Lower leg skin (tissue), 4 donors: ENCODE measurements around the gene NABP2. TPM values are rescaled to one million over a fixed set of nuclear protein-coding genes. Genes with fewer than 3 reads are reported as not detected.
A peak's percentile ranks its signal among the peaks of the same experiment; 100 is the strongest.

ENCODE experiments used
- DNase-seq, 2 donors: peaks; one replicate each; pipeline ENCODE4 v3.0.0-alpha.2; 2019; ENCODE audit warnings: low spot score in 2 of 2
- H3K4me3 ChIP-seq: fragments of 200-600 bp; sonication (generic); 2 replicates; pipeline ENCODE4 v1.5.1; 2017; ENCODE audit warnings: mild to moderate bottlenecking, low read depth; ENCODE audit not compliant: poor library complexity, severe bottlenecking
- POLR2A ChIP-seq, 2 donors: fragments of 450-650 bp; IDR thresholded peaks; one replicate each; pipeline ENCODE4 v1.6.1; 2016 to 2017; ENCODE audit warnings: antibody characterized with exemption in 2 of 2, mild to moderate bottlenecking in 1 of 2, moderate library complexity in 1 of 2
- WGBS, 2 donors: methylation state at CpG; one replicate each; pipeline ENCODE4 v1.1.5; 2018; 5-methylcytosine and 5-hydroxymethylcytosine counted together
- intact Hi-C: fragments of 100-400 bp; cut with DNase I; formaldehyde crosslinking; loops from one replicate; pipeline ENCODE4 v1.15.0; 2023; ENCODE audit warnings: low total_unique reads
- total RNA-seq, 4 donors: library from RNA; depleted of rRNA; stranded (reverse); fragments of >200 nt; gene quantifications; one replicate each; pipeline ENCODE4 v1.1.0, GENCODE V29; 2016
- TF ChIP-seq, protein P1 (sequence below), 3 donors: fragments of 450-650 bp; IDR thresholded peaks; one replicate each; pipeline ENCODE4 v1.5.1; 2016; ENCODE audit warnings: antibody characterized with exemption in 3 of 3, mild to moderate bottlenecking in 3 of 3, moderate library complexity in 2 of 3

Gene NABP2
- total RNA-seq, 4 donors from 2014 or later = 9.9 to 23.1 (median 17.9) TPM

DNA sequence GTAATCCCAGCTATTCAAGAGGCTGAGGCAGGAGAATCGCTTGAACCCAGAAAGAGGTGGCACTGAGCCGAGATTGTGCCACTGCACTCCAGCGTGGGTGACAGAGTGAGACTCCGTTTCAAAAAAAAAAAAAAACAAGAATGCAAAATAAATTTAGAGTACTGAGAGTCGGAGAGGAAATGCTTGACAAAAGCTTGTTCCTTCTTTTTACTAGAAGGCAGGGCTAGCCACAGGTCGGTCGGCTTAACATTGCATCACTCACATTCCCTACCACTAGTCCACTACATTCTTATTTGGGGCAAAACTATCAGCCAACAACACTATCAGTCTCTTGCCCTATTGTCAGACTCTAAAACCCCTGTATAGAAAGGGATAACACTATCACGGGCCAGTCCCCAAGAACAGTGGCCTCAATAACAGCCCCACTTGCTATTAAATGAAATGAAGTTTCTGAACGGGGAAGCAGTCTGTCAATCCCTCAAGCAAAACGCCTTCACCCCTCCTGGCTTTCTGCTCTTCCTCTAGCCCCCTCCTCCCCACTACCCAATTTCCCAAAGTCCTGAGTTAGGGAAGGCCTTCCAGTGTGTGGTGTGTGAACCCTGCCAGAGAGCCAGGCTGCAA lies 3.4 kb upstream of the NABP2 start:
- H3K4me3 ChIP-seq = peak overlapping the region; percentile 83
- intact Hi-C loops = loop anchor here (2.0 kb wide), 1 partner anchor 52 kb away; no protein-coding TSS in a partner anchor
- WGBS, 2 donors = 7 to 9% methylated on average over 10 of the region's 10 CpGs
- no peak for DNase-seq
- TF ChIP-seq POLR2A (IDR thresholded peaks at IDR 0.05) = no peak
- TF ChIP-seq, protein P1, sequence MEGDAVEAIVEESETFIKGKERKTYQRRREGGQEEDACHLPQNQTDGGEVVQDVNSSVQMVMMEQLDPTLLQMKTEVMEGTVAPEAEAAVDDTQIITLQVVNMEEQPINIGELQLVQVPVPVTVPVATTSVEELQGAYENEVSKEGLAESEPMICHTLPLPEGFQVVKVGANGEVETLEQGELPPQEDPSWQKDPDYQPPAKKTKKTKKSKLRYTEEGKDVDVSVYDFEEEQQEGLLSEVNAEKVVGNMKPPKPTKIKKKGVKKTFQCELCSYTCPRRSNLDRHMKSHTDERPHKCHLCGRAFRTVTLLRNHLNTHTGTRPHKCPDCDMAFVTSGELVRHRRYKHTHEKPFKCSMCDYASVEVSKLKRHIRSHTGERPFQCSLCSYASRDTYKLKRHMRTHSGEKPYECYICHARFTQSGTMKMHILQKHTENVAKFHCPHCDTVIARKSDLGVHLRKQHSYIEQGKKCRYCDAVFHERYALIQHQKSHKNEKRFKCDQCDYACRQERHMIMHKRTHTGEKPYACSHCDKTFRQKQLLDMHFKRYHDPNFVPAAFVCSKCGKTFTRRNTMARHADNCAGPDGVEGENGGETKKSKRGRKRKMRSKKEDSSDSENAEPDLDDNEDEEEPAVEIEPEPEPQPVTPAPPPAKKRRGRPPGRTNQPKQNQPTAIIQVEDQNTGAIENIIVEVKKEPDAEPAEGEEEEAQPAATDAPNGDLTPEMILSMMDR (IDR thresholded peaks at IDR 0.05) = no peak

DNA sequence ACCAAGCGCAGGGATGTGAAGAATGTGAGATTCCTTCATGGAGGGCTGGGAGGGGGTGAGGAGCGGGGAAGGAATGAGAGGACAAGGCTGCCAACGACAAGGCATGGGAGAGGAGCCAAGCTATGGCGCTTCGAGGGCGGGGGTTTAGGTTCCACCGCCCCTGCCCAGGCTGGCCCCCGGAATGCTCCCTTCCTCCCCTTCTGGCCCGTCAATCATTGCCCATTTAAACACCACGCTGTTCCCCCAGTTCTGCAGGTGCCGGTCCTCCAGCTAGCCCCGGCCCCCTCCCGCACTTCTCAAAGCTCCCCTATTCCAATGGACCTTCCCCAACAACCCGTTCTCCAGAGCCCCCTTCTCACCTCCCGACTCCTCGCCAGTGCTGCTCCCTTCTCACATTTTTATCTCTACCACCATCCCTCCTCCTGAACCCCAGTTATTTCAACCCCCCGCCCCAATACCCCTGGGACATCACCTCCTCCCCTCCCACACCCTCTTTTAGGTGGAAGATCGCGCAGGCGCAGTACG lies 2.8 kb upstream of the NABP2 start:
- DNase-seq = peak in 1 of 2 donors; percentile 92
- H3K4me3 ChIP-seq = peak overlapping the region; percentile 83
- intact Hi-C loops = loop anchor here (2.0 kb wide), 1 partner anchor 52 kb away; no protein-coding TSS in a partner anchor
- 1% methylated on average over 21 of the region's 21 CpGs for WGBS, 2 donors
- no peak for TF ChIP-seq POLR2A (IDR thresholded peaks at IDR 0.05)
- TF ChIP-seq, protein P1 (IDR thresholded peaks at IDR 0.05) = no peak

DNA sequence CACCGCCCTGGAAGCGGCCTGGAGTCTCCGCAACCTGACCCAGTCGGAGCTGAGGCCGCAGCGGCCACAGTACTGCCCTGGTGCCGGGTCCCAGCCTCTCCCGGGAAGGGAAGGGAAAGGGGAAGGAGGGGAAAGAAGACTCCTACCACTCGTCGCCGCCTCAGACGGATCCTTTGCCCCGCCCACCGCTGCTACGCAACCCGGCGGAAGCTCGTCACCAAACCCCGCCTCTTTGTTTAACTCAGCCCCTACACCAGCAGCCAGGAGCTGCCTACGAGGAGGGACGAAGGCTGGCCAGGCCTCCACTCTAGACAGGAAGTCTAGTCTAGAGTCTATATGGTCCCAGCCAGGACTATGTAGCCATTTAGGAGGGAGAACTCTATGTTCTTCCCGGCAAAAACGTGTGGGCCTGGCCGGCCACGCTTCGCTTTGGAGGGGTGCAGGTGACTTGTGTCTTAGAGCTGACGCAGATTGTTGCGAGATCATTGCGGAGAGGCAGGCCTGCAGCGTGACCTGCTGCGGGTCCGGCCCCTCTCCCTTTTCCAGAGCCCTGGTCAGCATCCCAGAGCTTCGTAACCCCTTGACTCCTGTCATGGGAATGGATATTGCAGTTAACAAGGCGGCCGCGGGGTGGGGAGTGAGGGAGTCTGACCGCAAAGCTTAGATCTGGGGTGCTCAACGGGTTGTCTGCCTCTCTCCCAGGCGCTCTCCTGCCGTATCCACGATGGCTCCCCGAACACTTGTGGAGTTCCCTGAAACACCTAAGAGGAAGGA lies 2.2 kb upstream of the NABP2 start, which contains the start of gene RNF41:
Gene RNF41 (minus strand): TSS at position 166 of the 774 bp plus-strand sequence. CDS start 7,875 bp downstream, outside the sequence.
- peak in 1 of 2 donors; percentile 94 for TF ChIP-seq POLR2A (IDR thresholded peaks at IDR 0.05)
- TF ChIP-seq, protein P1 (IDR thresholded peaks at IDR 0.05) = no peak
- peak; percentile 98 to 100 for DNase-seq
- H3K4me3 ChIP-seq = peak within 1 kb of the TSS; percentile 83
- intact Hi-C loops = loop anchor here (2.0 kb wide), 1 partner anchor 53 kb away; no protein-coding TSS in a partner anchor
- 0% methylated on average over 35 to 42 of the region's 42 CpGs for WGBS, 2 donors

DNA sequence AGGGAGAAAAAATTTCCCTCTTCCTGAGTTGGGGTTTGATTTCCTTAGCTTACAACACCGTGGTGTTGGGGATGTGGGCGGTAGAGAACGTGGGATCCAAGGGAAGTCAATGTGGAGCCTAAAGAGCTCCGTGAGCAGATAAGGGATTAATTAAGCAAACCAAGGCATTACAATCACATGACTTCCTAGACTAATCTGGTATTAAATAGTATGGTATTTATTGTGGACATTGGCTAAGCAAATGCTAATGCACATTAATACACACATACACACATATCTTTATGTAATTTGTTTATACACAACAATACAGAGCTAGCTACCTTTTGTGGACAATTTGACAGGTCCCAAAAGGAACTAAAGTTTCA lies 1.6 kb upstream of the NABP2 start:
- no peak for TF ChIP-seq POLR2A (IDR thresholded peaks at IDR 0.05)
- TF ChIP-seq, protein P1 (IDR thresholded peaks at IDR 0.05) = no peak
- 6 to 10% methylated on average over 4 of the region's 4 CpGs for WGBS, 2 donors
- H3K4me3 ChIP-seq = no peak overlapping the region
- no peak for DNase-seq
- intact Hi-C loops = no loop called here

DNA sequence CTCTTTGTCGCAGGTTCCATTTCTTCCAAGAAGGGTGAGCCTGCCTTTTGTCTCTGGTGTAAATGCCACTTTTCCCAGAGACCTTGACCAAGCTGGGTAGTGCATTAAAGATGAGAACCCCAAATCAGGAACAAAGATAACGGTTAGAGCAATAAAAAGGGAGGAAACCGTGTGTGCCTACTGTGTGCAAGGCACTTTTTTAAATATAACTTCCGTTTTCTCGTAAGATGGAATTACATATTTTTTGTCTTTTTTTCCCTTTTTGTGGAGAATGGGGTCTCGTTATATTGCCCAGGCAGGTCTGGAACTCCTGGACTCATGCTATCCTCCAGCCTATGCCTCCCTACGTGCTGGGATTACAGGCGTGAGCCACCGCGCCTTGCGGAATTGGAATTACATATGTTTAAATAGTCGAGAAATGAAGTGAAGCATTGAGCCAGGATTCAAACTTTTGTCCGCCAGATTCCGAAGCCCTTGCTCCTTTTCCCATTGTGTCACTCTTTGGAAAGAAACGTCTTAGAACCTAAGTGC lies 506 bp upstream of the NABP2 start:
- WGBS, 2 donors = 21 to 23% methylated on average over 15 of the region's 15 CpGs
- H3K4me3 ChIP-seq = no peak overlapping the region
- DNase-seq = no peak
- TF ChIP-seq, protein P1 (IDR thresholded peaks at IDR 0.05) = no peak
- no peak for TF ChIP-seq POLR2A (IDR thresholded peaks at IDR 0.05)
- intact Hi-C loops = no loop called here
